Uterus (tissue), 4 donors: ENCODE data around the gene STX11. TPM values are rescaled to one million over a fixed set of nuclear protein-coding genes. Genes with fewer than 3 reads are reported as not detected.

Experiments used
- DNase-seq, 2 donors: peaks; one replicate each; pipeline ENCODE4 v3.0.0-alpha.2; 2019 to 2020
- H3K27ac ChIP-seq, 2 donors: fragments of 200-600 bp; sonication (generic); 1 replicate in 1 of 2; 2 replicates in 1 of 2; pipeline ENCODE4 v1.5.1; 2016 to 2018
- H3K27me3 ChIP-seq, 2 donors: fragments of 200-600 bp; sonication (generic); one replicate each; pipeline ENCODE4 v1.5.1; 2018 to 2019; ENCODE audit warnings: control low read depth in 1 of 2
- H3K36me3 ChIP-seq, 2 donors: fragments of 200-600 bp; sonication (generic); one replicate each; pipeline ENCODE4 v1.5.1; 2019; ENCODE audit warnings: control low read depth in 1 of 2
- H3K4me1 ChIP-seq, 2 donors: fragments of 200-600 bp; sonication (generic); one replicate each; pipeline ENCODE4 v1.5.1; 2018 to 2019; ENCODE audit warnings: control low read depth in 1 of 2
- H3K4me3 ChIP-seq, 2 donors: fragments of 200-600 bp; sonication (generic); 1 replicate in 1 of 2; 2 replicates in 1 of 2; pipeline ENCODE4 v1.5.1; 2018 to 2019; ENCODE audit warnings: mild to moderate bottlenecking in 1 of 2
- H3K9me3 ChIP-seq, 2 donors: fragments of 200-600 bp; sonication (generic); one replicate each; pipeline ENCODE4 v1.5.1; 2019; ENCODE audit warnings: control low read depth in 1 of 2
- POLR2A ChIP-seq, 2 donors: fragments of 450-650 bp; IDR thresholded peaks; one replicate each; pipeline ENCODE4 v1.6.1; 2016; ENCODE audit warnings: antibody characterized with exemption in 2 of 2, mild to moderate bottlenecking in 1 of 2, moderate library complexity in 1 of 2
- intact Hi-C: fragments of 100-400 bp; cut with DNase I; formaldehyde crosslinking; loops from one replicate; pipeline ENCODE4 v1.15.1; 2023; ENCODE audit warnings: low total_unique reads
- total RNA-seq, 4 donors: library from RNA; depleted of rRNA in 3 of 4; stranded (reverse); fragments of >200 nt in 3 of 4; gene quantifications; one replicate each; pipeline versions ENCODE4 v1.1.0 to v1.2.4, GENCODE V29; 2014 to 2023
- TF ChIP-seq, protein P1 (sequence below), 4 experiments: fragments of 200-600 bp in 2 of 4; fragments of 450-650 bp in 2 of 4; sonication (generic) in 2 of 4; IDR thresholded peaks; one replicate each; pipeline ENCODE4 v1.5.1; 2016 to 2019; ENCODE audit warnings: antibody characterized with exemption in 4 of 4, mild to moderate bottlenecking in 2 of 4, moderate library complexity in 1 of 4
- donor health status: DM: yes; HTN: yes; CAD: no.

Gene STX11
- total RNA-seq, 4 donors from 2014 or later: 0.77 to 6.2 (median 1.9) TPM

GRCh38 chr6:144153260-144153659, 2.9 kb downstream of the STX11 start:
- intact Hi-C loops: no loop called here
- no peaks in the 10 kb centered on the region for H3K27me3 ChIP-seq
- H3K27ac ChIP-seq: no peak overlapping the region
- H3K4me1 ChIP-seq: peaks cover 0 to 2% of the 10 kb centered on the region in 2 donors
- TF ChIP-seq, protein P1, sequence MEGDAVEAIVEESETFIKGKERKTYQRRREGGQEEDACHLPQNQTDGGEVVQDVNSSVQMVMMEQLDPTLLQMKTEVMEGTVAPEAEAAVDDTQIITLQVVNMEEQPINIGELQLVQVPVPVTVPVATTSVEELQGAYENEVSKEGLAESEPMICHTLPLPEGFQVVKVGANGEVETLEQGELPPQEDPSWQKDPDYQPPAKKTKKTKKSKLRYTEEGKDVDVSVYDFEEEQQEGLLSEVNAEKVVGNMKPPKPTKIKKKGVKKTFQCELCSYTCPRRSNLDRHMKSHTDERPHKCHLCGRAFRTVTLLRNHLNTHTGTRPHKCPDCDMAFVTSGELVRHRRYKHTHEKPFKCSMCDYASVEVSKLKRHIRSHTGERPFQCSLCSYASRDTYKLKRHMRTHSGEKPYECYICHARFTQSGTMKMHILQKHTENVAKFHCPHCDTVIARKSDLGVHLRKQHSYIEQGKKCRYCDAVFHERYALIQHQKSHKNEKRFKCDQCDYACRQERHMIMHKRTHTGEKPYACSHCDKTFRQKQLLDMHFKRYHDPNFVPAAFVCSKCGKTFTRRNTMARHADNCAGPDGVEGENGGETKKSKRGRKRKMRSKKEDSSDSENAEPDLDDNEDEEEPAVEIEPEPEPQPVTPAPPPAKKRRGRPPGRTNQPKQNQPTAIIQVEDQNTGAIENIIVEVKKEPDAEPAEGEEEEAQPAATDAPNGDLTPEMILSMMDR (IDR thresholded peaks at IDR 0.05): no peak
- no peak for TF ChIP-seq POLR2A (IDR thresholded peaks at IDR 0.05)
- H3K4me3 ChIP-seq: no peak overlapping the region
- H3K9me3 ChIP-seq: no peaks in the 10 kb centered on the region
- no peaks in the 10 kb centered on the region for H3K36me3 ChIP-seq
- DNase-seq: no peak

DNA sequence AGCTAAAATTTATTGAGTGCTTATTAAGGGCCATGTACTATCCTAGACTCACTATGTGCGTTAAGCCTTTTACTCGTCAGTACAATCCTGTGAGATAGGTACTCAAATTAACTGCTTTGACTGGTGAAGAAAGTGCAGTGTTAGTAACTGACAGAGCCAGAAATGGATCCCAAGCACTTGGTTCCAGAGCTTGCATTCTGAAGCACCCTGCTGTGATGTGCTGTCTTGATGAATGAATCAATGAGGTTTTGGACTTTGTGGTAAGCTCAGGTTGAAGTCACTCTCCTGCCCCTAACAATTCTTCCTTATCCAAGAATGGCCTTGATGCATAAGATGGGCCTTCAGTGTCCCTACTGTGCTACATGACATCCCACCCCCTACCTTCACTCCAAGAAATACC, 3.7 kb downstream of the STX11 start:
- no peaks in the 10 kb centered on the region for H3K36me3 ChIP-seq
- no peak for DNase-seq
- intact Hi-C loops: no loop called here
- H3K4me1 ChIP-seq: peaks cover 0 to 4% of the 10 kb centered on the region in 2 donors
- no peak overlapping the region for H3K4me3 ChIP-seq
- H3K9me3 ChIP-seq: no peaks in the 10 kb centered on the region
- H3K27me3 ChIP-seq: no peaks in the 10 kb centered on the region
- no peak for TF ChIP-seq POLR2A (IDR thresholded peaks at IDR 0.05)
- TF ChIP-seq, protein P1 (IDR thresholded peaks at IDR 0.05): no peak
- no peak overlapping the region for H3K27ac ChIP-seq

- H3K36me3 ChIP-seq: no peaks in the 10 kb centered on the region
- no peaks in the 10 kb centered on the region for H3K27me3 ChIP-seq
- peaks cover 0 to 4% of the 10 kb centered on the region in 2 donors for H3K4me1 ChIP-seq
- TF ChIP-seq, protein P1 (IDR thresholded peaks at IDR 0.05): no peak
- TF ChIP-seq POLR2A (IDR thresholded peaks at IDR 0.05): no peak
- no peaks in the 10 kb centered on the region for H3K9me3 ChIP-seq
- no peak overlapping the region for H3K27ac ChIP-seq
- DNase-seq: no peak
- H3K4me3 ChIP-seq: no peak overlapping the region
- intact Hi-C loops: no loop called here
Observed at GRCh38 chr6:144155529-144155928, 5.2 kb downstream of the STX11 start.

DNA sequence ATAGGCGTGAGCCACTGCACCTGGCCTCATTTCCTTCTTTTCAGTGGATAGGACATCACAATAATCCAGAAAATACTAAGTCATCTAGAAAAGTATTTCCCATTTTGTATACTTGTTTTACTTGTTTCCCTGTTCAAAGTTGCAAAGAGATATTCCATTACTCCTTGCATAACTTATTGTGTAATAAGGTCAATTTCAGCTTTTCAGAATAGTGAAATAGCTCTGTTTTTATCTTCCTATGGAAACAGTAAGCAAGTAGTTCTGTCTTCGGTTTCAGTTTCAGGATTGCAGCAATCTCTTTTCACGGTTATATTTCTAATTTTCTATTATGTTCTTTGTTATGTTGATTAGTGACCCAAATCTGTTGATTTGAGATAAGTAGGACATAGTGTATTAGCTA, 6.0 kb downstream of the STX11 start:
- Histone ChIP-seq H3K9me3 (no peaks in the 10 kb centered on the region), H3K4me3 (no peak overlapping the region), H3K27me3 (no peaks in the 10 kb centered on the region), H3K36me3 (no peaks in the 10 kb centered on the region), H3K27ac (no peak overlapping the region), H3K4me1 (peaks cover 0 to 4% of the 10 kb centered on the region in 2 donors)
- TF ChIP-seq, protein P1 (IDR thresholded peaks at IDR 0.05): no peak
- TF ChIP-seq POLR2A (IDR thresholded peaks at IDR 0.05): no peak
- DNase-seq: no peak
- intact Hi-C loops: no loop called here

DNA sequence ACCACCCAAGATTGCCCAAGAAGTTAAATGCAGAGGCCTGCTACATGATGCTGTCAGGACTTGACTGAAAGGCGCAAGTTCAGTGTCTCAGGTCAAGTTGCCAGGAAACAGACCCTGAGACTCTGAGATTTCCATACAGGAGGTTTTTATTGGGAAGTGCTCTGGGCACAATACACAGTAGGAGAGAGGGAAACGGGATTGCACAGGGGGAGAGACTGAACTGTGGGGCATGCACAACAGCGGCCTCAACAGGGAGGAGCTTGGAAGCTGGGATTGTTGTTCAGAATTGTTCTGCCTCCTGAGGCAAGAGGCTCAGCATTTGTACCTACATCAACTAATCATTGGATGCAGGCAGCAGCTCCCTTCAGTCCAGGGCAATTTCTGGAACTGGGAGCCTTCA, 6.7 kb downstream of the STX11 start:
- Histone ChIP-seq H3K27ac (no peak overlapping the region), H3K9me3 (no peaks in the 10 kb centered on the region), H3K4me3 (no peak overlapping the region), H3K36me3 (no peaks in the 10 kb centered on the region), H3K4me1 (peaks cover 0 to 4% of the 10 kb centered on the region in 2 donors), H3K27me3 (no peaks in the 10 kb centered on the region)
- DNase-seq: no peak
- TF ChIP-seq POLR2A (IDR thresholded peaks at IDR 0.05): no peak
- TF ChIP-seq, protein P1 (IDR thresholded peaks at IDR 0.05): no peak
- intact Hi-C loops: no loop called here
